NT2/D1 (cell line): ENCODE results near the gene RASA1.

Source experiments
- DNase-seq: peaks from one replicate; pipeline ENCODE4 v3.0.0-alpha.2; 2011; ENCODE audit warnings: low read depth, low spot score
- H3K27me3 ChIP-seq: 2 replicates; pipeline ENCODE4 v1.6.0; 2011; ENCODE audit warnings: mild to moderate bottlenecking; ENCODE audit not compliant: insufficient read length, insufficient read depth
- H3K36me3 ChIP-seq: 2 replicates; pipeline ENCODE4 v1.6.1; 2011; ENCODE audit warnings: mild to moderate bottlenecking, low read length, mixed read lengths; ENCODE audit not compliant: insufficient read depth, insufficient read length
- H3K4me1 ChIP-seq: 2 replicates; pipeline ENCODE4 v1.5.1; 2011; ENCODE audit not compliant: insufficient read depth, insufficient read length
- H3K4me3 ChIP-seq: 2 replicates; pipeline ENCODE4 v1.5.1; 2011; ENCODE audit warnings: low read depth; ENCODE audit not compliant: insufficient read length
- H3K9ac ChIP-seq: 2 replicates; pipeline ENCODE4 v1.6.0; 2011; ENCODE audit warnings: low read depth; ENCODE audit not compliant: insufficient read length
- H3K9me3 ChIP-seq: 2 replicates; pipeline ENCODE4 v1.5.1; 2011; ENCODE audit warnings: mild to moderate bottlenecking, low read length; ENCODE audit not compliant: insufficient read depth
- SUZ12 ChIP-seq: IDR thresholded peaks from 2 replicates; pipeline ENCODE4 v1.6.1; 2011; ENCODE audit not compliant: insufficient read length, insufficient read depth; ENCODE audit errors: extremely low read depth
- YY1 ChIP-seq: IDR thresholded peaks from 2 replicates; pipeline ENCODE4 v1.6.1; 2011; ENCODE audit not compliant: insufficient read length, insufficient read depth
- ZNF274 ChIP-seq: IDR thresholded peaks from 2 replicates; pipeline ENCODE4 v1.6.1; 2011; ENCODE audit warnings: mild to moderate bottlenecking, low read depth, low read length

RASA1 gene

DNA sequence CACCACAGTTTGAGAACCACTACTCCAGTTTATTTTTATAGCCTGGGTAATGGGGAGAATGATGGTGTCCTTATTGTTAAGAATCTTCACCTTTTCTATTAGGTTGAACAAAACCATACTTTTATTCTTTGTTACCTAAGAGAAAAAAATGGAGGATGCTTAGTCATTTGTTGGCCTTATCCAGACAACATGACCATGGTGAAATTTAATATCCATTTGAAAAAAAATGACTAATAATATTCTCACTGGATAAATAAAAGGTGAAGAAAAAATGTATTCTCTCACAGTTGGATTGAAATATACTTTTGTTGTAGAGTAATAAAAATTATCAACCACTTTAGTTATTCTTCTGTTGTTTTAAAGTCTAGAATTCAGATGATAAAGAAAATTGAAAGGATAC is 150.8 kb downstream of the RASA1 start:
- H3K4me1 ChIP-seq = no peaks in the 10 kb centered on the region
- TF ChIP-seq SUZ12 (no peak), YY1 (no peak)
- H3K4me3 ChIP-seq = no peak overlapping the region
- no peak overlapping the region for H3K9ac ChIP-seq
- DNase-seq = no peak
- no peaks in the 10 kb centered on the region for H3K27me3 ChIP-seq
- no peaks in the 10 kb centered on the region for H3K9me3 ChIP-seq
- H3K36me3 ChIP-seq = no peaks in the 10 kb centered on the region

DNA sequence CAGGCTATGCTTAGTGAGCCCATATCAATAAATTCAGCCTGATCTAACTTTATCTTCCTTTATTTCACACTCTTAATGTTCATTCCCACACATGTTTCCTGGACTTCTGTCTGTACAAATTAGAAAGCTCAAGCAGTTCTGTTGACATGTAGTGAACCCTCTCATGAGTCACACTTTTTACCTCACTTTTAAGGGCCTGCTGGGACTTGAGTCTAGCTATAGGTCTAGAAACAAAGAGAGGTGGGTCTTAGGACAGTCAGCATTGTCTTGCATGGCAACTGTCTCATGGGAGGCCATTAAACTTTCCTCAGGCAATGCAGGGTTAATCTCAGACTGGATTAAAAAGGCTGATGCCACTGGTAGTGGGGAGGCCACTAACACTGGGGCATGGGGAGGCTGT is 153.6 kb downstream of the RASA1 start:
- no peak overlapping the region for H3K4me3 ChIP-seq
- DNase-seq = no peak
- no peaks in the 10 kb centered on the region for H3K9me3 ChIP-seq
- H3K9ac ChIP-seq = no peak overlapping the region
- no peaks in the 10 kb centered on the region for H3K27me3 ChIP-seq
- H3K36me3 ChIP-seq = no peaks in the 10 kb centered on the region
- TF ChIP-seq YY1 (no peak), ZNF274 (no peak), SUZ12 (no peak)
- H3K4me1 ChIP-seq = no peaks in the 10 kb centered on the region

DNA sequence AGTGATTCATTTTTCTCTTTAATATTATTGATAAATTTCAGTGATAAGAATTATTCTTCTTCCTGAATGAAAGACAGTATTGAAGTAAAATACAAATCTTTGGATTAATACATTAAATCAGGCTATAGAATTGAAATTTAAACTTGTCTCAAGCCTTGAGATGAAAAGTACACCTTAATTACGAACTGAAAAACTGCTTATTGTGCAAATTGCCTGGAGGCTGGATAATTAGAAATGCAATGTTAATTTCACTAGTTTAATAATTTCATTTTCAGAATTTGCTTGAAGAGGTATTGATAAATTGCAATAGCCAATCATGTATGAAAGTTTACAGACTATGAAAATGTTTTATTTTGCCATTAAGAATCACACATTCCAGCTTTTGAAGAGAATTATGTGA is 156.1 kb downstream of the RASA1 start:
- no peak for DNase-seq
- no peaks in the 10 kb centered on the region for H3K27me3 ChIP-seq
- no peak for TF ChIP-seq ZNF274
- no peak for TF ChIP-seq YY1
- TF ChIP-seq SUZ12 = no peak
- H3K9ac ChIP-seq = no peak overlapping the region
- H3K9me3 ChIP-seq = no peaks in the 10 kb centered on the region
- no peak overlapping the region for H3K4me3 ChIP-seq
- no peaks in the 10 kb centered on the region for H3K36me3 ChIP-seq
- no peaks in the 10 kb centered on the region for H3K4me1 ChIP-seq

DNA sequence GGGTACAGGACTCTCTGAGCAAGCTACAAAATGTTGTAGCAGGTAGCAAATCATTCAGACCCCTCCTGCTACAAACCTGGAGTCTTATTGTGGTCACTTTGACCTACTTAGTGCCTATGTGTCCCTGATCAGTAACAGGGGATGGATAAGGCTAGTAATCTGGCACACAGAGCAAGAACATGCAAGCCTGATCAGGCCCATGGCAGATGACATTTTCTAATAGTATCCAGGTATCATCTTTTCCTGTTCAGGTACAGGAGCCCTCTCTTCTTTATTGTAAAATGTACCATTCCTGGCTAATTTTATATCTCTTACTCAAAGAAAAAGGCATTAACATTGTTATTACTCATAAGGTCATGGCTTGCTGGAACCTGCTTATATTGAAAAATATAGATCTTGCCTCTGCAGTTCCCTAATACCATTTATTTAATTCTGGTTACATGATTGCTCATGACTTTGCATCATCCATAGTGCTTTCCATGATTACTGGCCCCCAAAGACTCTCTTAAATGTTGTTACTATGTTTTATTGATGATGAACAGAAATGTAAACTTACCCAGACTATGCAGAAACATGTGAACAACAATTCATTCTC is 163.3 kb downstream of the RASA1 start:
- Histone ChIP-seq H3K27me3 (no peaks in the 10 kb centered on the region), H3K4me3 (no peak overlapping the region), H3K9ac (no peak overlapping the region), H3K36me3 (no peaks in the 10 kb centered on the region), H3K4me1 (no peaks in the 10 kb centered on the region), H3K9me3 (no peaks in the 10 kb centered on the region)
- TF ChIP-seq ZNF274 (no peak), SUZ12 (no peak), YY1 (no peak)
- DNase-seq = no peak

DNA sequence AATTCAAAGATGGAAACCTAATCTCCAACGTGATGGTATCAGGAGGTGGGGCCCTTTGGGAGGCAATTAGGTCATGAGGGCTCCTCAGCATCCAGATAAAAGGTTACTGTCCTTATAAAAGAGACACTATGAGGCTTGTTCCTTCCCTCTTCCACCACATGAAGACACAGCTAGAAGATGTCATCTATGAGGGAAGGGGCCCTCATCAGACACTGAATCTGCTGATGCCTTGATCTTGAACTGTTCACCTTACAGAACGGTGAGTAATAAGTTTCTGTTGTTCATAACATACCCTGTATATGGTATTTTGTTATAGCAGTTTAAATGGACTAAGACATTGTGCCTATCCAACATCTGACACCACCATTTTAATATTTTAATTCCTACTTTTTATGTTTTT is 164.8 kb downstream of the RASA1 start:
- no peaks in the 10 kb centered on the region for H3K36me3 ChIP-seq
- TF ChIP-seq SUZ12 (no peak), ZNF274 (no peak), YY1 (no peak)
- H3K9me3 ChIP-seq = no peaks in the 10 kb centered on the region
- DNase-seq = no peak
- no peaks in the 10 kb centered on the region for H3K4me1 ChIP-seq
- H3K27me3 ChIP-seq = no peaks in the 10 kb centered on the region
- H3K4me3 ChIP-seq = no peak overlapping the region
- H3K9ac ChIP-seq = no peak overlapping the region

DNA sequence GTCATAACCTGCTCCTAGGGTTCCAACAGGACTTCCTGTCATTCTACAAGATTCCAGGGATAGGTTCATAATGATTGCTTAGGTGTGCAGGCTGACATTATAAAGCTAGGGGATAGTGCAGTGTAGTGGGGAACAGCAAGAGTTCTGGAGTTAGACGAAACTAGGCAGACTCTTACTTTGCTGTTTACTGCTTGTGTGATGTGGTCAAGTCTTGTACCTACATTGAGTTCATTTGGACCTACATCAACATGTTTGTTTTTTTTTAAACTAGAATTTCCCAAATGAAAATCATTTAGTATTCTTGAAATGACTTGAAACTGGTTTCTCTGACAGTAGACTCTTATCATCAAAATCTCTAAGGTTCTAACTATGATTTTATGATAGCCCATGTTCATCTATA is 166.3 kb downstream of the RASA1 start:
- no peaks in the 10 kb centered on the region for H3K4me1 ChIP-seq
- DNase-seq = no peak
- H3K36me3 ChIP-seq = no peaks in the 10 kb centered on the region
- TF ChIP-seq SUZ12 = no peak
- no peak for TF ChIP-seq ZNF274
- TF ChIP-seq YY1 = no peak
- H3K27me3 ChIP-seq = no peaks in the 10 kb centered on the region
- no peaks in the 10 kb centered on the region for H3K9me3 ChIP-seq
- no peak overlapping the region for H3K4me3 ChIP-seq
- no peak overlapping the region for H3K9ac ChIP-seq

DNA sequence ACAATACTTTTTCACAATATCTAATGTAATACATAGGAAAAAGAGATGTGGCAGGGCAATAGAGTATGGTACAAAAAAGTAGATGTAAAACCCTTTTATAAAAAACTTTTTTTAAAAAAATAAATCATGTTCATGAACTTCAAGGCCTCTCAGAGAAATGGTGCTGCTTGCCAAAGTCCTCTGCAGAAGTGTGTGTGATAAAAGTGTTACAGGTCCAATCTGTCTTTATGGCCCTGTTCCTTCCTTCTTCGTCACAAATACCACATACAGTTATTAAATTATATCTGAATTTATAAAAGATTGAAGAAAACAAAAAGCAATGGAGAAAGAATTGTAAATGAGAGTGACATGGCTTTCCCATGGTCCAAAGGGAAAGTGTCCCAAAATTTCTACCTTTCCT is 166.8 kb downstream of the RASA1 start:
- no peaks in the 10 kb centered on the region for H3K36me3 ChIP-seq
- H3K4me1 ChIP-seq = no peaks in the 10 kb centered on the region
- no peak overlapping the region for H3K4me3 ChIP-seq
- no peaks in the 10 kb centered on the region for H3K9me3 ChIP-seq
- no peak for DNase-seq
- no peaks in the 10 kb centered on the region for H3K27me3 ChIP-seq
- no peak overlapping the region for H3K9ac ChIP-seq
- TF ChIP-seq ZNF274 (no peak), YY1 (no peak), SUZ12 (no peak)
